GM18505 (cell line): Measurements from ENCODE around the gene GBP2.
"Not testable (repeated sequence)": the region's sequence is repeated elsewhere in the genome, so short reads cannot be mapped to it uniquely, and the experiment has no call there.

Experiments used
- ATAC-seq: cut with Tn5 transposase; IDR thresholded peaks from one replicate; pipeline ENCODE4 v1.9.1; 2021; ENCODE audit not compliant: unreplicated experiment
- POLR2A ChIP-seq: IDR thresholded peaks from 4 replicates; pipeline ENCODE4 v1.6.1; 2011; ENCODE audit warnings: borderline replicate concordance; ENCODE audit not compliant: insufficient read depth, insufficient read length; ENCODE audit errors: extremely low read depth

The GBP2 gene

DNA sequence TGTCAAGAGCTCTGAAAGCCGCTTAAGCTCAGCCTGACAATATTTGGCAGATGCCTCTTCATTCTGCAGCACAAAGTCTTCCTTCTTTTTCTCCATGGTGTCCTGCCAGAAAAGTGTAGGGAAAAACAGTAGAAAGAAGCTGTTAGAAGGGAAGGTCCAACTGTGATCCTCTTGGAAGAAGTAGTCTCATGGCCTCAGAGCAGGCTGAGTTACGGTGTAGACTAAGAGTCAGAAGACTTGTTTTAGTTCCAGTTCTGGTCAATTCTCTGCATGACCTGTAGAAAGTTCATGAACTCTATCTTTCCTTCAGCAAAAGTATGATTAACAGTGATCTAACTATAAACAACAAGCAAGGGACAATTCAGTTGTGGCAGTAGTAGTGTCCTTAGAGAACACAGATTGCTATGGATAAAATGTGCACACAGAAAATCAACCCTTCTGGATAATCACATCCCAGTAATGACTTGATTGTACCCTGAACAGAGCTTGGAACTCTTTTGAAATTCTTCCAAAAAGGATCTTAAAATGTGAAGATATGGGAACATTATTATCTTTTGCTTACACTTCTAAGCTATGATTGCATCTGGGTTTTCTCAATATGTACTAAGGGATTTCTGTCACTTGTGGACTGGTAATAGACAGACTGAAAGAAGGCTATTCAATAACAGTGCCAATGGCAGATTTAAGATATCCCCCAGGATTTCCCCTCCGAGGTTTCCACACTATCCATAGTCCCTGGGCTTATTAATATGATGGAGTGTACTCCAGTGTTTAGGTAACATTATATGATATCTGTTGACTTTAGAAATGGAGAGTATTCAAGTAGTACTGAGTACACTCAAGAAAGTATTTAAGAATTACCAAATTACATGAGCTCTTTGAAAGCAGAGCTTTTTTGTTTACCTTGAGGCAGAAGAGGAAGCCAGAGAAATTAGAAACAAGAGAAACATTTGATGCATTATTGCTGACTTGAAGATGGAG lies 22.1 kb upstream of the GBP2 start:
- no peak for ATAC-seq
- no peak for TF ChIP-seq POLR2A

DNA sequence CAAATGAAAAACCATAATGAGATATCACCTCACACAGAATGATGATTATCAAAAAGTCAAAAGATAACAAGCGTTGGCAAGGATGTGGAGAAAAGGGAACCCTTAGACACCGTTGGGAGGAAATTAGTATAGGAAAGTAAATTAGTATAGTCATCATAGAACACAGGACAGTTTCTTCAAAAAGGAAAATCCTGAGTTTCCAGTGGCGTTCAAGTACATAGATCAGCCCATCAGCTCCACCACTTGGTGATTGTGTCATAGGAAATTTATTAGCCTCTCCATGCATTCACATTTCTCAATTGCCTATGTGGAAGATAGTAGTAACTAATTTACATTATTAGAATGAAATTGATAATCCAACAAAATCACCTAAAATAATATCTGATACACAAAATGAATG lies 20.8 kb upstream of the GBP2 start:
- no peak for TF ChIP-seq POLR2A
- ATAC-seq, result no peak

DNA sequence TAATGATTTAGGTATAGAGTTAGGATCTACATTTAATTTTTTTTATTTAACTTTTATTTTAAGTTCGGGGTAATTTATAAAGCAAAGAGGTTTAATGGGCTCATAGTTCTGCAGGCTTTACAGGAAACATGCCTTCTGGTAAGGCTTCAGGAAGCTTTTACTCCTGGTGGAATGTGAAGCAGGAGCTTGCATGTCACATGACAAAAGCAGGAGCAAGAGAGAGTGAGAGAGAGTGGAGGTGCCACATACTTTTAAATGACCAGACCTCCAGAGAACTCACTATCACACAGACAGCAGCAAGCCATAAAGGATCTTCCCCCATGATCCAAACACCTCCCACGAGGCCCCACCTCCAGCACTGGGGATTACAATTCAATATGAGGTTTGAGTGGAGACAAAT lies 17.6 kb upstream of the GBP2 start:
- ATAC-seq, result no peak
- TF ChIP-seq POLR2A, result no peak

DNA sequence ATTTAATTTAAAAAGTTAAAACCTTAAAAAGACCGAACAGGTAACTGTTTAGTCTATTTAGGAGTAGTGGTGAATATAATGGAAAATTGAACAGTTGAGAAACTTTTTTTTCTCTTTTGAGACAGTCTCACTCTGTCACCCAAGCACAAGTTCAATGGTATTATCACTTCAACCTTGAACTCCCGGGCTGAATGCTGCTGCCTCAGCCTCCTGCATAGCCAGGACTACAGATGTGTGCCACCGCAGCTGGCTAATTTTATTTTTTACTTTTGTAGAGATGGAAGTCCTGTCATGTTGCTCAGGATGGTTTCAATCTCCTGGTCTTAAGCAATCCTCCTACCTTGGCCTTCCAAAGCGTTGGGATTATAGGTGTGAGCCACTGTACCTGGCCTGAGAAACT lies 16.2 kb upstream of the GBP2 start:
- ATAC-seq, result no peak
- TF ChIP-seq POLR2A, result no peak

DNA sequence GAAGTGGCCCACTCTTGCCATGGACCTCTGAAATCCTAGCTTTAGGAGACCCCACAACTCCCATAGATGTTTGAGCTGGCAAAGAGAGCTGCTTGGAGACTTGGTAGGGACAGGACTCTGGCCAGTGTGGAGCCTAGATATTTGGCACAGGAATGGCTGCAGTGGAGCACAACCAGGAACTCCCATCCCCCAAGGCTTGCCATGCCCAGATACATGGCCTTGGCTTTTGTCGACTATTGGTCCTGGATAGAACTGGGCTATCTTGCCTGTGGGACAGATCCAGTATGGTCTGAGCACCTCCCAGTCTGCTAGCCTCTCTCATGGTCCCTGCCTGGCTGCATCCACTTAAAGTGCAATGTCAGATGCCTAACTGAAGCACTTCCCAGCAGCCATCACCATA lies 7.8 kb upstream of the GBP2 start:
- ATAC-seq, result no peak
- TF ChIP-seq POLR2A, result no peak

DNA sequence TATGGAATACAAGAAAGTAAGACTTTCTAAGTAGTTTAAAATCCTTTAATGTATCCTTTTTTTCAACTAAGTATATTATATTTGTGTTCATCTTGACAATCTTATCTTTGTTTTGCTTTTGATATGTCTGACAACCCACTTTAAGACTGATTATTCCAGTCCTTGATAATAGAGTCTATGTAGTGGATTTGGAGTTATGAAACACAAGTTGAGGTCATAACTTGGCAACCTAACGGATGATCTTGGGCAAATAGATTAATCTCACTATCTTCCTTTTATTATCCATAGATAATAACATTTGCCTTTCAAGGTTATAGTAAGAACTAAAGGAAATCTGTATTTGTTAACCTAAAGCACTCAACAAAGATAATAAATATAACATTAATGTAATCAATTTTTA lies 4.8 kb upstream of the GBP2 start:
- ATAC-seq, result no peak
- TF ChIP-seq POLR2A, result no peak

DNA sequence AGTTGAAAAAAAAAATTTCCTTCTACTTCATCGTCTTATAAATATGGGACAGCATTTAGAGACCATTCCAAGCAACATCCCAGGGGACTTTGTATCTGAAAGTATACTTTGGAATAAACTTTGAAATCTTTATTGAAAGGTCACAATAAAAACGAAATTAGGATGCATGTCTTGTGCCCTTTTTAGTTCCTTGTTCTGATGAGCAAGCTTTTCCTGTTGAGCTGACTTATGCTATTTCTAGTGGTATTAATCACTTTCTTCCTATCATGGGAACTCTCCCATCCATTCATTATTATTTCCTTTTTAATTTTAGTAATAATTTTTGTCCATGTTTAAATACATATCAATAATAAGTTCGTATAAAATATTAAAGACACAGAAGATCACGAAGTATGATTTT lies 4.0 kb upstream of the GBP2 start:
- TF ChIP-seq POLR2A, result no peak
- no peak for ATAC-seq

DNA sequence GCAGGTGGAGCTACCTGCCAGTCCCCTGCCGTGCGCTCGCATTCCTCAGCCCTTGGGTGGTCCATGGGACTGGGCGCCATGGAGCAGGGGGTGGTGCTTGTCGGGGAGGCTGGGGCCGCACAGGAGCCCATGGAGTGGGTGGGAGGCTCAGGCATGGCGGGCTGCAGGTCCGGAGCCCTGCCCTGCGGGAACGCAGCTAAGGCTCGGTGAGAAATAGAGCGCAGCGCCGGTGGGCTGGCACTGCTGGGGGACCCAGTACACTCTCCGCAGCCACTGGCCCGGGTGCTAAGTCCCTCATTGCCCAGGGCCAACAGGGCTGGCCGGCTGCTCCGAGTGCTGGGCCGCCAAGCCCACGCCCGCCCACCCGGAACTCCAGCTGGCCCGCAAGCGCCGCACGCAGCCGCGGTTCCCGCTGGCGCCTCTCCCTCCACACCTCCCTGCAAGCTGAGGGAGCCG lies 2.1 kb upstream of the GBP2 start:
- ATAC-seq, result not testable (repeated sequence)

DNA sequence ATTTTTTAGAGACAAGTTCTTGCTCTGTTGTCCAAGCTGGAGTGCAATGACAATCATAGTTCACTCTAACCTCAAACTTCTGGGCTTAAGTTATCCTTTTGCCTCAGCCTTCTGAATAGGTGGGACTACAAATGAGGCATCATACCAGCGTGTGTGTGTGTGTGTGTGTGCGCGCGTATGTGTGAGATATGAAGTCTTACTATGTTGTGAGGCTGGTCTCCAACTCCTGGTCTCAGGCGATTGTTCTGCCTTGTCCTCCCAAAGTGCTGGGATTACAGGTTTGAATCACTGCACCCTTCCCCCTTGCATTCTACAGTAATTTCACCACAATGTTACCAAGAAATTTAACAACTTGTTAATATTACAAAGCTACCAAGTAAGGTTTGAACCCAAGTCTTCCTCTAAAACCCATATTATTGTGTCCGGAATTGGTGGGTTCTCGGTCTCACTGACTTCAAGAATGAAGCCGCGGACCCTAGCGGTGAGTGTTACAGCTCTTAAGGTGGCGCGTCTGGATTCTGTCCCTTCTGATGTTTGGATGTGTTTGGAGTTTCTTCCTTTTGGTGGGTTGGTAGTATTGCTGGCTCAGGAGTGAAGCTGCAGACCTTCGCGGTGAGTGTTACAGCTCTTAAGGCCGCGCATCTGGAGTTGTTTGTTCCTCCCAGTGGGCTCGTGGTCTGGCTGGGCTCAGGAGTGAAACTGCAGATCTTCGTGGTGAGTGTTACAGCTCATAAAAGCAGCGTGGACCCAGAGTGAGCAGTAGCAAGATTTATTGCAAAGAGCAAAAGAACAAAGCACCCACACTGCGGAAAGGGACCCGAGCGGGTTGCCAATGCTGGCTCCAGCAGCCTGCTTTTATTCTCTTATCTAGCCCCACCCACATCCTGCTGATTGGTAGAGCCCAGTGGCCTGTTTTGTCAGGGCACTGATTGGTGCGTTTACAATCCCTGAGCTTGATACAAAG lies 970 bp upstream of the GBP2 start:
- ATAC-seq, result not testable (repeated sequence)

DNA sequence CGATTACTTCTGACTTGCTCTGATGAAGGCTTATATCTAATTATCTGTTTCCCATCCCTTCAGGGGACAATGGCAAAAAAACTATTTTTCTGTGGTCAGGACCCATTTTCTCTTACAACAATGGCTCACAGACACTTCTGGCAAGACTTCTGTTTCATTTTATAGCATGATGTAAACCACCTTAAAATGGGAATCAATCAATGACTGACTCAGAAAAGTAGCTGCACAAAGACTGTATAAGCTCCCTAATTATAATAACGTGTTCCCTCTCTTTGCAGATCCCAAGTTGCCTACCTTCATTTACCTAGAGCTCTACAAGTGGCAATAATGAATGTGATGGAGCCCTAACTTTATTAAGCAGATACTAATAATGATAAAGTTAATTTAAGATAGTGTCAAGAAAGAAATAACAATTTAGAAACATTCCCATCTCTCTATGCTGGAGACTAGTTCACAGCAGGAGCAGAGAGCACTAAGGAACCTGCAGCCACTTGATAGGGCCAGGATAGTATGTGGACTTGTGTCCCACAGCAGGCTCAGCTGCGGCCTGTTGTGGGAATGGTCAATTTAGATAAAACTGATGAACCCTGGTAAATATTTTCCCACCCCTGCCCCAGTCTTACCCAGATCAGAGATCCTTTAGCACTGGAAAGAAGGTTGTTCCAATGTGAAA lies 538 bp downstream of the GBP2 start:
- TF ChIP-seq POLR2A, result no peak
- ATAC-seq, result no peak

DNA sequence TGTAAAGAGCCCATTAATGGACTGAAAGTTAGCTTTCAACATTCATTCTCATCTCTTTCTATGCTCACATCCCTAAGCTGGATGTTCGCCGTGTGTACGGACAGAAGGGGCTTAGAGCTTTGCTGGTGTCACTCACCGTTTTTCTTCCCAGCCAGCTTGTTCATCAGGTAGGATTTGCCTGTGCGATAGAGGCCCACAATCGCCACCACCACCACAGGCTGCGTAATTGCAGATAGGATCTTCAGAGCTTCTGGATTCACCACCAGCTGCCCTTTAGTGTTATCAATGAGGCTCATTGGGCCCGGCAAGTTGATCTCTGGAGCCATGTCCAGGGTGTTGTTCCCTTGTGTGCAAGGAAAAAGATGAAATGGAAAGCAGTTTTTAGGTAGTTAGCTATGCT lies 4.3 kb downstream of the GBP2 start:
- ATAC-seq, result no peak
- no peak for TF ChIP-seq POLR2A

DNA sequence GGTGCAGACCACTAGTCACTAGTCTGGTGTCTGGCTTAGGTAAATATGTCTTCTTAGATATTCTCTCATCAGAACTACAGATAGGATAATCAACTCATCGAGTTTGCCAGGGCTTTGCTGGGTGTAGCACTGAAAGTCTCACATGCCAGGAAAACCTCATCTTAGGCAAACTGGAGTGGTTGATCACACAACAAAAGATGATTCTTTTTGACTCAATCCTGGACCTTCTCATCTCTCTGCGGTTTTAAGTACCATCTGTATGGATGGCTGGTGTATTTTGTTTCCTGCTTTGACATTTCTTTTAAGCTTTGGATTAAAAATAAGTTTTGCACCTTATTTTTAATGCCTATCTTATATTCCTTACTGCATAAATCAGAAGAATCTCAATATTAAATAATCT lies 11.3 kb downstream of the GBP2 start:
- ATAC-seq, result no peak
- TF ChIP-seq POLR2A, result no peak

DNA sequence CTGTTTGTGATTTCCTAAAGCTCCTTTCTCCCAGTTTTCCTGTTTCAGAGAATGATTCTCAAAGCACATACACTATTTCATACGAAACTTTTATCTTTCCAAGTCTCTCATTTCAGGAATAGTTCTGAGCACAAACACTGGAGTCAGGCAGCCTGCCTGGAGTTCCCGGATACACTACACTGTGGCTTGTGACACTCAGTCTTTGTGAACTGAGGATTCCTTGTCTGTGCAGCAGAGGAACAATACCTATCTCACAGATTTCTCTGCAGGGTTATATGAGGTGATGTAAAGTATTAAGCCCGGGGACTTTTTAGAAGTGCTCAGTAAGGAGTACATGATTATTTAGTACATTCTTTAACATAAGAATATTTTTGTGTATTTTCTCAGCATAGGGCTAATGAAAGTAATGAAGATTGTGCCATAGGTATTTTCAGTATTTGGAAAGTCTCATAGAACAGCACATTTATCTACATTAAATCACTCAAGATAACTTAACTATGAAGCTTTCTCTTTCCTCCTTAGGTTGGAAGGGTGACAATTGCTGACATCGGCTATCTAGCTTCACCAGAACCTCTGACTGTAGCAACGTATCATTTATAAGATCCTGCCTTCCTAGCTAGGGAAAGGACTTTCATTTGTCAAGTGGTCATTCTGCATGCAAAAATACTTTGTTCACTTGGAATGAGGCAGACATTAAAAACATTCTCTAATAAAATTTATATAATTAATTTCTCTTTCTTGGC lies 12.9 kb downstream of the GBP2 start:
- no peak for TF ChIP-seq POLR2A
- ATAC-seq, result no peak
